Thoracic aorta (tissue), 2 donors: ENCODE measurements around the gene ZNF740. TPM values are rescaled to one million over a fixed set of nuclear protein-coding genes. Genes with fewer than 3 reads are reported as not detected.

Experiments
- ATAC-seq: fragments of 150-250 bp; one replicate; pipeline ENCODE4 v1.8.0; 2017; ENCODE audit warnings: low read depth; ENCODE audit not compliant: insufficient number of reproducible peaks, low FRiP score
- DNase-seq: peaks from one replicate; pipeline ENCODE4 v3.0.0-alpha.2; 2020; ENCODE audit warnings: low spot score
- H3K27ac ChIP-seq, 2 donors: fragments of 200-600 bp; sonication (generic); 1 replicate in 1 of 2; 2 replicates in 1 of 2; pipeline ENCODE4 v1.5.1; 2016; ENCODE audit warnings: mild to moderate bottlenecking in 2 of 2, moderate library complexity in 2 of 2
- H3K27me3 ChIP-seq: fragments of 200-600 bp; sonication (generic); replicated peaks from 2 replicates; pipeline ENCODE4 v1.6.0; 2016; ENCODE audit warnings: mild to moderate bottlenecking; ENCODE audit not compliant: insufficient read depth
- H3K36me3 ChIP-seq: fragments of 200-600 bp; sonication (generic); one replicate; pipeline ENCODE4 v1.5.1; 2016
- H3K4me1 ChIP-seq, 2 donors: fragments of 200-600 bp; sonication (generic); 1 replicate in 1 of 2; 2 replicates in 1 of 2; pipeline versions ENCODE4 v1.5.1 to v1.6.0; 2016; ENCODE audit warnings: low read depth in 2 of 2, mild to moderate bottlenecking in 1 of 2; ENCODE audit not compliant: control insufficient read depth in 1 of 2
- H3K4me3 ChIP-seq: fragments of 200-600 bp; sonication (generic); 2 replicates; pipeline ENCODE4 v1.5.1; 2016; ENCODE audit warnings: mild to moderate bottlenecking
- H3K9me3 ChIP-seq: fragments of 200-600 bp; sonication (generic); 2 replicates; pipeline ENCODE4 v1.5.1; 2016
- total RNA-seq, 2 donors: library from RNA; depleted of rRNA; stranded (reverse); fragments of >200 nt; gene quantifications; one replicate each; pipeline versions ENCODE4 v1.1.0 to v1.2.3, GENCODE V29; 2016
- TF ChIP-seq, protein P1 (sequence below): fragments of 200-600 bp; sonication (generic); IDR thresholded peaks from one replicate; pipeline ENCODE4 v1.5.1; 2019; ENCODE audit warnings: antibody characterized with exemption

Gene ZNF740
- total RNA-seq, 2 donors from 2014 or later, result 22.2 to 28.4 TPM

DNA sequence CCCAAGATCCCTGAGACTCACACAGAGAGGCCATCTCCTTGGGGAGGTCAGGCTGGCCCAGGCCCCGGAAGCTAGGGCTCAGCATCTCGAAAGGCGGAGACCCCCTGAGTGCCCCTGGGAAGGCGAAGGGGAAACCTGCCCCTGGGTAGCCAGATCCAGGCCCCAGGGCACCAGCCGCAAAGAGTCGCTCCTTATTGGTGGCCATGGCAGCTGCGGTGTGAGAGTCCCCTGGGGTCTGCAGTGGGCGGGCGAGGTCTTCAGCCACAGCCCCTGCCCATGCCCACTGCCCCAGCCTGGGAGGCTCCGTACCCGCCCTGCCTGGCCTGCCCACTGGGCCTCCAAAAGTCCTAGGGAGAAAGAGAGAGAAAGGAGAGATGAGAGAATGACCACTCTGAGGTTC is 46.8 kb downstream of the ZNF740 start:
- Histone ChIP-seq H3K36me3 (peaks cover 3% of the 10 kb centered on the region), H3K9me3 (no peaks in the 10 kb centered on the region), H3K27ac (no peak overlapping the region), H3K27me3 (no peaks in the 10 kb centered on the region), H3K4me1 (peaks cover 33 to 71% of the 10 kb centered on the region in 2 donors), H3K4me3 (no peak overlapping the region)
- DNase-seq (no peak), ATAC-seq (no peak)
- TF ChIP-seq, protein P1, sequence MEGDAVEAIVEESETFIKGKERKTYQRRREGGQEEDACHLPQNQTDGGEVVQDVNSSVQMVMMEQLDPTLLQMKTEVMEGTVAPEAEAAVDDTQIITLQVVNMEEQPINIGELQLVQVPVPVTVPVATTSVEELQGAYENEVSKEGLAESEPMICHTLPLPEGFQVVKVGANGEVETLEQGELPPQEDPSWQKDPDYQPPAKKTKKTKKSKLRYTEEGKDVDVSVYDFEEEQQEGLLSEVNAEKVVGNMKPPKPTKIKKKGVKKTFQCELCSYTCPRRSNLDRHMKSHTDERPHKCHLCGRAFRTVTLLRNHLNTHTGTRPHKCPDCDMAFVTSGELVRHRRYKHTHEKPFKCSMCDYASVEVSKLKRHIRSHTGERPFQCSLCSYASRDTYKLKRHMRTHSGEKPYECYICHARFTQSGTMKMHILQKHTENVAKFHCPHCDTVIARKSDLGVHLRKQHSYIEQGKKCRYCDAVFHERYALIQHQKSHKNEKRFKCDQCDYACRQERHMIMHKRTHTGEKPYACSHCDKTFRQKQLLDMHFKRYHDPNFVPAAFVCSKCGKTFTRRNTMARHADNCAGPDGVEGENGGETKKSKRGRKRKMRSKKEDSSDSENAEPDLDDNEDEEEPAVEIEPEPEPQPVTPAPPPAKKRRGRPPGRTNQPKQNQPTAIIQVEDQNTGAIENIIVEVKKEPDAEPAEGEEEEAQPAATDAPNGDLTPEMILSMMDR, result no peak

DNA sequence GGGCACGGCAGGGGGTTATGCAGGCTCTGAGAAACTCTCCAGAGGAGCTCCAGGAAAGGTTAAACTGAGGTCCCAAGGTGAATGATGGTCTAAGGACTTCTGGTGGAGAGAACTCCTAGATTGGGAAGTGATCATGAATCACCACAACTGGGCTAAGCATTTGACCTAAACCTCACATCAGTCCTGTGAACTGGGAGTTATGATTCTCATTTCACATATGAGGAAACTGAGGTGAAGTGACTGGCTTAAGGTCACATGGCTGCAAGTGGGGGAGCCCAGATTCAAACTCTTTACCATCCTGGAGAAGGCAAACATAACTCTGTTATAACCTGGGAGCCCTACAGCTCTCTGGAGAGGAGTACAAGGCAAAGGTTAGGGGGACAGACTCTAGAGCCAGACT is 47.3 kb downstream of the ZNF740 start:
- no peak overlapping the region for H3K4me3 ChIP-seq
- TF ChIP-seq, protein P1, result no peak
- DNase-seq (no peak), ATAC-seq (no peak)
- H3K27ac ChIP-seq, result no peak overlapping the region
- H3K27me3 ChIP-seq, result no peaks in the 10 kb centered on the region
- peaks cover 35 to 71% of the 10 kb centered on the region in 2 donors for H3K4me1 ChIP-seq
- no peaks in the 10 kb centered on the region for H3K9me3 ChIP-seq
- H3K36me3 ChIP-seq, result peaks cover 3% of the 10 kb centered on the region

DNA sequence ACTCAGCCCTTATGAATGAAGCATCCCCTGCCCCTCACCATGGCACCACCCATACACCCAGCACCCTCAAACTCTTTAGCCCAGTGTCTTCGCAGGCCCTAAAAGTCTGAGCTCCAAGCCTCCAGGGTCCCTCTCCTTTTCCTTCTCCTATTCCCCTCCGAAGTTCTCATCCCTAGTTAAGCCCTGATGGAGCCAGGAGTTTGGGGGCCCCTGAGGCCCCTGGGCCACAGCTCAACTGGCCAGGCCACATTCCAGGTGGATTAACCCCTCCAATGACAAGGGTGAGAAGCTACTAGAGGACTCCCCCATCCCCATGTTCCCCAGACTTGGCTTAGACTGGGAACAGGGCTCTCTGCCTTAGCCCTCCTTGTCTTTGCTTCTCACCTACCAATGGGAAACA is 48.9 kb downstream of the ZNF740 start:
- peak overlapping the region; percentile 94 for H3K4me3 ChIP-seq
- H3K9me3 ChIP-seq, result no peaks in the 10 kb centered on the region
- no peaks in the 10 kb centered on the region for H3K27me3 ChIP-seq
- H3K27ac ChIP-seq, result peak overlapping the region; percentile 65 to 92
- TF ChIP-seq, protein P1, result no peak
- H3K4me1 ChIP-seq, result peaks cover 31 to 71% of the 10 kb centered on the region in 2 donors
- DNase-seq (no peak), ATAC-seq (no peak)
- H3K36me3 ChIP-seq, result peaks cover 3% of the 10 kb centered on the region

DNA sequence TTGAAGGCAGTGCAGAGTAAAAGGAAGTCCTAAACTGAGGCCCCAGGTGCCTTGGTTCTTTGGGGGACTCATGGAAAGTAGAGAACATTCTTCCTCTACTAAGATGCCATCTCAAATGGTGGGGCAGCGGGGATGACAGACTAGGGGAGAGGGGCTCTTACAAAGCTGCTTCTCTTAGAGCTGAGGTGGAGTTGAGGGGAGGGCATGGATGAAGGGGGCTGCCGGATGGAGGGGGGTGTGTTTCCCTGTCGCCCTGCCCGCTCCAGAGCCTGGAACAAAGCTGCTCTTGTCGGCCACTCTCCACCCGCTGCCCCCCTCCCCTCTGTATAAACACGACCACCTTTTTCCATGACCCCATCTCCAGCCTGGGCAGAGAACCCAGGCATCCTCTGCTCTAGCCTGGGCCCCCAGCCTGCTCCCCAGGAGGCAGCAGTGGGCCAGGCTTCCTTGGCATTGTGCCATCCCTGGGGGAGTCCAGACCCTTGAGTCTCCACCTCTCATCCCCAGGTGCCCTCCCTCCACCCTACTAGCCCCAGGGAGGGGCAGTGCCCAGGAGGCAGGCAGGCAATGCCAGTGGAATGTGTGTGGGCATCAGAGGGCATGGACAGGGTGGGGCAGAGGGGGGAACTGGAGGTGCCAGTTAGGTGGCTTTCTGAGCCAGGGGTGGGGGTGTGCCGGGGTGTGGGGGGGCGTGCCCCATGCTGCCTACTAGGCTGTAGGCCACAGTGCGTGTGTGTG is 49.8 kb downstream of the ZNF740 start:
- Histone ChIP-seq H3K27me3 (no peaks in the 10 kb centered on the region), H3K4me1 (peaks cover 28 to 68% of the 10 kb centered on the region in 2 donors), H3K27ac (peak overlapping the region; percentile 65 to 92), H3K36me3 (peaks cover 3% of the 10 kb centered on the region), H3K4me3 (peak overlapping the region; percentile 94), H3K9me3 (no peaks in the 10 kb centered on the region)
- DNase-seq (no peak), ATAC-seq (no peak)
- TF ChIP-seq, protein P1, result no peak

DNA sequence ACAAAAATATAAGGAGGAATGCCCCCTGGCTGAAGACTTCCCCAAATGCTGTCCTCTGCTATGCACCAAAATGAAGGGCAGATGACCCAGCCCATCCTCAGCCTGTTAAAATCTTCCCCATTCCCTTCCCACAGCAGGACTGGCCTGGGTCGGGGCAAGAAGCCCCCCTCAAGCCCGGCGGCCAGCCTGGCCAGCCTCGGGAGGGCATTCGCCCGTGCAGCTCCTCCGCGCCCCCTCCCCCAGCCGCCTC is 51.1 kb downstream of the ZNF740 start:
- no peaks in the 10 kb centered on the region for H3K9me3 ChIP-seq
- DNase-seq (no peak), ATAC-seq (no peak)
- H3K4me3 ChIP-seq, result peak overlapping the region; percentile 94
- no peaks in the 10 kb centered on the region for H3K27me3 ChIP-seq
- peaks cover 28 to 54% of the 10 kb centered on the region in 2 donors for H3K4me1 ChIP-seq
- H3K27ac ChIP-seq, result peak overlapping the region; percentile 88 to 92
- TF ChIP-seq, protein P1, result no peak
- peaks cover 3% of the 10 kb centered on the region for H3K36me3 ChIP-seq
